Inflammatory macrophage treated with lipopolysaccharide for 1 hour (primary cell): ENCODE measurements around the gene CSNK2A3.
"Not testable (repeated sequence)": the region's sequence is repeated elsewhere in the genome, so short reads cannot be mapped to it uniquely, and the experiment has no call there.

Experiments
- DNase-seq, 2 donors: peaks; one replicate each; pipeline ENCODE4 v3.0.0-alpha.2; 2020 to 2022

The CSNK2A3 gene

GRCh38 chr11:11378184-11378940 lies 25.3 kb upstream of the CSNK2A3 start:
- no peak for DNase-seq

GRCh38 chr11:11374358-11375148 lies 21.5 kb upstream of the CSNK2A3 start:
- DNase-seq: no peak

- DNase-seq: no peak
Observed at GRCh38 chr11:11373934-11374333, 20.9 kb upstream of the CSNK2A3 start.

GRCh38 chr11:11372461-11372860 lies 19.4 kb upstream of the CSNK2A3 start:
- no peak for DNase-seq

GRCh38 chr11:11370962-11371303 lies 17.9 kb upstream of the CSNK2A3 start:
- no peak for DNase-seq

- peak; percentile 40 to 65 for DNase-seq
Observed at GRCh38 chr11:11370255-11370961, 17.4 kb upstream of the CSNK2A3 start.

GRCh38 chr11:11366793-11367192 lies 13.7 kb upstream of the CSNK2A3 start:
- no peak for DNase-seq

GRCh38 chr11:11363674-11364073 lies 10.6 kb upstream of the CSNK2A3 start:
- no peak for DNase-seq

- DNase-seq: no peak
Observed at GRCh38 chr11:11359611-11360010, 6.6 kb upstream of the CSNK2A3 start.

GRCh38 chr11:11356842-11357241 lies 3.8 kb upstream of the CSNK2A3 start:
- DNase-seq: no peak

GRCh38 chr11:11351851-11352250 lies 1.2 kb downstream of the CSNK2A3 start:
- not testable (repeated sequence) for DNase-seq

GRCh38 chr11:11351042-11351586 lies 1.9 kb downstream of the CSNK2A3 start:
- DNase-seq: no peak

- no peak for DNase-seq
Observed at GRCh38 chr11:11349870-11350337, 3.1 kb downstream of the CSNK2A3 start.

GRCh38 chr11:11349106-11349825 lies 3.8 kb downstream of the CSNK2A3 start:
- no peak for DNase-seq

GRCh38 chr11:11348303-11348702 lies 4.7 kb downstream of the CSNK2A3 start:
- no peak for DNase-seq

- no peak for DNase-seq
Observed at GRCh38 chr11:11347592-11347991, 5.5 kb downstream of the CSNK2A3 start.

- DNase-seq: no peak
Observed at GRCh38 chr11:11346303-11346702, 6.7 kb downstream of the CSNK2A3 start.

- DNase-seq: no peak
Observed at GRCh38 chr11:11345099-11345498, 8.0 kb downstream of the CSNK2A3 start.

- DNase-seq: no peak
Observed at GRCh38 chr11:11344045-11344444, 9.0 kb downstream of the CSNK2A3 start.

- DNase-seq: no peak
Observed at GRCh38 chr11:11338304-11338703, 14.7 kb downstream of the CSNK2A3 start.

GRCh38 chr11:11336664-11337063 lies 16.4 kb downstream of the CSNK2A3 start:
- no peak for DNase-seq

GRCh38 chr11:11335043-11335442 lies 18.0 kb downstream of the CSNK2A3 start:
- no peak for DNase-seq

- DNase-seq: no peak
Observed at GRCh38 chr11:11334607-11335006, 18.4 kb downstream of the CSNK2A3 start.
